Esophagus squamous epithelium (tissue), 5 donors: ENCODE measurements around the gene TMEM248. TPM values are rescaled to one million over a fixed set of nuclear protein-coding genes. Genes with fewer than 3 reads are reported as not detected.

Source experiments
- DNase-seq: peaks from one replicate; lab custom pipeline; 2025; lab: John Stamatoyannopoulos, UW
- H3K27ac ChIP-seq, 4 donors: fragments of 200-600 bp; sonication (generic); one replicate each; pipeline ENCODE4 v1.5.1; 2016 to 2019; ENCODE audit warnings: mild to moderate bottlenecking in 1 of 4
- H3K27me3 ChIP-seq, 4 donors: fragments of 200-600 bp; sonication (generic); 1 replicate in 3 of 4; 2 replicates in 1 of 4; pipeline versions ENCODE4 v1.5.1 to v1.6.0; 2017 to 2021; ENCODE audit warnings: antibody characterized with exemption in 1 of 4
- H3K36me3 ChIP-seq, 3 donors: fragments of 200-600 bp; sonication (generic); one replicate each; pipeline ENCODE4 v1.5.1; 2016 to 2019
- H3K4me1 ChIP-seq, 3 donors: fragments of 200-600 bp; sonication (generic); one replicate each; pipeline ENCODE4 v1.5.1; 2017 to 2019
- H3K4me3 ChIP-seq, 4 donors: fragments of 200-600 bp; sonication (generic); 1 replicate in 3 of 4; 2 replicates in 1 of 4; pipeline ENCODE4 v1.5.1; 2016 to 2019; ENCODE audit warnings: mild to moderate bottlenecking in 2 of 4, moderate library complexity in 1 of 4
- H3K9me3 ChIP-seq, 3 donors: fragments of 200-600 bp; sonication (generic); one replicate each; pipeline ENCODE4 v1.5.1; 2016 to 2019
- CTCF ChIP-seq, 6 experiments: fragments of 450-650 bp in 4 of 6; fragments of 200-600 bp in 2 of 6; sonication (generic) in 2 of 6; IDR thresholded peaks; one replicate each; pipeline ENCODE4 v1.5.1; 2016 to 2019; ENCODE audit warnings: antibody characterized with exemption in 6 of 6, mild to moderate bottlenecking in 4 of 6, moderate library complexity in 4 of 6
- POLR2A ChIP-seq, 4 donors: fragments of 450-650 bp; IDR thresholded peaks; one replicate each; pipeline ENCODE4 v1.6.1; 2017; ENCODE audit warnings: antibody characterized with exemption in 4 of 4, mild to moderate bottlenecking in 4 of 4, moderate library complexity in 3 of 4
- WGBS, 2 donors: methylation state at CpG; one replicate each; pipeline ENCODE4 v1.1.5; 2018; 5-methylcytosine and 5-hydroxymethylcytosine counted together
- intact Hi-C: fragments of 100-400 bp; cut with DNase I; formaldehyde crosslinking; loops from one replicate; pipeline ENCODE4 v1.15.0; 2022
- total RNA-seq, 4 donors: library from RNA; depleted of rRNA; stranded (reverse); fragments of >200 nt; gene quantifications; one replicate each; pipeline ENCODE4 v1.1.0, GENCODE V29; 2016
- donor health status: DM: yes; HTN: yes; CAD: no.

The TMEM248 gene
- total RNA-seq, 4 donors from 2014 or later: 42.3 to 84.1 (median 56.4) TPM

- intact Hi-C loops: no loop called here
- H3K9me3 ChIP-seq: no peaks in the 10 kb centered on the region
- DNase-seq: no peak
- WGBS, 2 donors: 92 to 96% methylated on average over 4 of the region's 4 CpGs
- H3K27me3 ChIP-seq: no peaks in the 10 kb centered on the region
- peaks cover 0 to 48% (median 6%) of the 10 kb centered on the region in 3 donors for H3K36me3 ChIP-seq
- H3K27ac ChIP-seq: no peak overlapping the region
- peaks cover 0 to 11% (median 0%) of the 10 kb centered on the region in 3 donors for H3K4me1 ChIP-seq
- H3K4me3 ChIP-seq: no peak overlapping the region
- TF ChIP-seq POLR2A (IDR thresholded peaks at IDR 0.05) (no peak), CTCF (IDR thresholded peaks at IDR 0.05) (no peak)
Measured at GRCh38 chr7:66937940-66938339, 16.9 kb downstream of the TMEM248 start.

- Histone ChIP-seq H3K4me3 (no peak overlapping the region), H3K27me3 (no peaks in the 10 kb centered on the region), H3K27ac (no peak overlapping the region), H3K9me3 (no peaks in the 10 kb centered on the region), H3K4me1 (no peaks in the 10 kb centered on the region), H3K36me3 (peaks cover 0 to 62% (median 9%) of the 10 kb centered on the region in 3 donors)
- 85 to 86% methylated on average over 4 of the region's 4 CpGs for WGBS, 2 donors
- intact Hi-C loops: no loop called here
- no peak for DNase-seq
- TF ChIP-seq POLR2A (IDR thresholded peaks at IDR 0.05) (no peak), CTCF (IDR thresholded peaks at IDR 0.05) (no peak)
Measured at GRCh38 chr7:66939325-66939724, 18.3 kb downstream of the TMEM248 start.

- Histone ChIP-seq H3K4me3 (no peak overlapping the region), H3K27me3 (no peaks in the 10 kb centered on the region), H3K27ac (no peak overlapping the region), H3K36me3 (peaks cover 16 to 99% (median 64%) of the 10 kb centered on the region in 3 donors), H3K4me1 (no peaks in the 10 kb centered on the region), H3K9me3 (no peaks in the 10 kb centered on the region)
- intact Hi-C loops: no loop called here
- 74 to 79% methylated on average over 2 of the region's 2 CpGs for WGBS, 2 donors
- TF ChIP-seq CTCF (IDR thresholded peaks at IDR 0.05): no peak
- DNase-seq: no peak
Measured at GRCh38 chr7:66946545-66946944, 25.5 kb downstream of the TMEM248 start.

- Histone ChIP-seq H3K4me1 (peaks cover 0 to 11% (median 7%) of the 10 kb centered on the region in 3 donors), H3K9me3 (no peaks in the 10 kb centered on the region), H3K4me3 (no peak overlapping the region), H3K27me3 (no peaks in the 10 kb centered on the region), H3K27ac (no peak overlapping the region), H3K36me3 (peaks cover 16 to 99% (median 55%) of the 10 kb centered on the region in 3 donors)
- no peak for TF ChIP-seq CTCF (IDR thresholded peaks at IDR 0.05)
- TF ChIP-seq POLR2A (IDR thresholded peaks at IDR 0.05): no peak
- 90 to 91% methylated on average over 19 of the region's 19 CpGs for WGBS, 2 donors
- no peak for DNase-seq
- intact Hi-C loops: no loop called here
Measured at GRCh38 chr7:66948480-66949109, 27.6 kb downstream of the TMEM248 start.

GRCh38 chr7:66950311-66950710 lies 29.3 kb downstream of the TMEM248 start:
- H3K4me3 ChIP-seq: no peak overlapping the region
- H3K27ac ChIP-seq: no peak overlapping the region
- 76 to 80% methylated on average over 3 of the region's 3 CpGs for WGBS, 2 donors
- H3K9me3 ChIP-seq: no peaks in the 10 kb centered on the region
- peaks cover 0 to 11% (median 7%) of the 10 kb centered on the region in 3 donors for H3K4me1 ChIP-seq
- intact Hi-C loops: no loop called here
- peaks cover 12 to 99% (median 54%) of the 10 kb centered on the region in 3 donors for H3K36me3 ChIP-seq
- H3K27me3 ChIP-seq: no peaks in the 10 kb centered on the region
- no peak for TF ChIP-seq CTCF (IDR thresholded peaks at IDR 0.05)
- no peak for TF ChIP-seq POLR2A (IDR thresholded peaks at IDR 0.05)
- no peak for DNase-seq
